GM19328 (cell line): ENCODE data around the gene SPATC1L.

Experiments
- ATAC-seq: cut with Tn5 transposase; IDR thresholded peaks from one replicate; pipeline ENCODE4 v1.9.1; 2021; ENCODE audit warnings: mild to moderate bottlenecking, moderate library complexity; ENCODE audit not compliant: unreplicated experiment

SPATC1L gene

DNA sequence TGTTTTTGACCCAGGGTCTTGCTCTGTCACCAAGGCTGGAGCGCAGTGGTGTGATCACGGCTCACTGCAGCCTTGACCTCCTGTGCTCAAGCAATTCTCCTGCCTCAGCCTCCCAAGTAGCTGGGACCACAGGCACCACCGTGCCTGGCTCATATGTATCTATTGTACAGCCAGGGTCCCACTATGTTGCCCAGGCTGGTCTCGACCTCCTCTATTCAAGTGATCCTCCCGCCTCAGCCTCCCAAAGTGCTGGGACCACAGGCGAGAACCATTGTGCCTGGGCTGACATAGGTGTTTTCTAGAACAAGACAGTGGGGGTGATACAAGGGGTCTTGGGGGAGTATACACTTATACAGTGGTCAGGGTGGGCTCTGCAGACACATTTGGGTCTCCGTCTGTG, 46.4 kb downstream of the SPATC1L start:
- no peak for ATAC-seq

DNA sequence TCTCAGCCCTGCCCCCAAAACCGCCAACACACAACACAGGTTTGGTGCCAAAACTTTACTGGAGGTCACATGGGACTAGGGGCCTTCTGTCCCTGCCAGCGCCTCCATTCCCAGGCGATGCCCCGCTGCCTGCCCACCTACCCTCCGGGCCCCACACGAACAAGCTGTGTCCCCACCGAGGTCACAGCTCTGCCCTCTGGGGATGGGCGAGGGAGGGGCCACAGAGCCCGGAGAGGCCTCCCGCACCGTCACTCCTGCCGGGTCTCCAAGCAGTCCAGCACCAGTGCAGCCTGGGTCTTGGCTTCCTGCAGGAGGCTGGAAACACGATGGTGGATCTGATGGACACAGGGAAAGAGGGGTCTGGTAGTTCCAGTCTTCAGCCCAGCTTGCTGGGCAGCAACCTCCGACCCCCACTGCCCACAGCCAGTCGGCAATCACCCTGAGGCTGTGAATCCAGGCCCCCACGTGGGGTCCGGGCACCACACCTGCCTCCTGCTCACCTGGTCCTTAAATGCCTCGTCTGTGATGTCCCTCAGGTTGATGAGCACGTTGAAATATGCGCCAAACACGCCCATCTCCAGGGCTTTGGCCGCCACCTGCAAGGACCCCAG, 47.4 kb downstream of the SPATC1L start:
- no peak for ATAC-seq

DNA sequence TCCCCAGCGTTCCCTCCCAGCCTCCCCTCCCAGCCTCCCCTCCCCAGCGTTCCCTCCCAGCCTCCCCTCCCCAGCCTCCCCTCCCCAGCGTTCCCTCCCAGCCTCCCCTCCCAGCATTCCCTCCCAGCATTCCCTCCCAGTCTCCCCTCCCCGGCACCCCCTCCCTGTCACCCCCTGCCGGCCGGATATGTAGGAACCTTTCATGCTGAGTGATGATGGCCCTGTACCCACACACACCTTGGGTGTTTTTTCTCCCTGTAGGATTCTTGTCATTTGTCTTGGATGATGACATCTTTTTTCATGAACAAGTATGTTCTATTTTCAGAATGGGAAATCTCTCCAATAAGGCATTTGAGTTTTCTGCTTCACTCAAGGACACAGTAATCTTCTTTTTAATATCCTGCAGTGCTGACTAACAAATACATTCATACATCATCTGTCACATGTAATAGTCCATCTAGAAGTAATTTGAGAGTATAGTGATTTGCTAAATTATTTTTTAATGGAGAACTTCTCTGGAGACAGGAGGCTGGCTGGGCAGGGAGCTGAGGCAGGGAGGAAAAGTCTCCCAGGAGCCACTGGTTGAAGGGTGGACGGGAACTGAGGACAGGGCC, 48.4 kb downstream of the SPATC1L start:
- ATAC-seq: no peak

DNA sequence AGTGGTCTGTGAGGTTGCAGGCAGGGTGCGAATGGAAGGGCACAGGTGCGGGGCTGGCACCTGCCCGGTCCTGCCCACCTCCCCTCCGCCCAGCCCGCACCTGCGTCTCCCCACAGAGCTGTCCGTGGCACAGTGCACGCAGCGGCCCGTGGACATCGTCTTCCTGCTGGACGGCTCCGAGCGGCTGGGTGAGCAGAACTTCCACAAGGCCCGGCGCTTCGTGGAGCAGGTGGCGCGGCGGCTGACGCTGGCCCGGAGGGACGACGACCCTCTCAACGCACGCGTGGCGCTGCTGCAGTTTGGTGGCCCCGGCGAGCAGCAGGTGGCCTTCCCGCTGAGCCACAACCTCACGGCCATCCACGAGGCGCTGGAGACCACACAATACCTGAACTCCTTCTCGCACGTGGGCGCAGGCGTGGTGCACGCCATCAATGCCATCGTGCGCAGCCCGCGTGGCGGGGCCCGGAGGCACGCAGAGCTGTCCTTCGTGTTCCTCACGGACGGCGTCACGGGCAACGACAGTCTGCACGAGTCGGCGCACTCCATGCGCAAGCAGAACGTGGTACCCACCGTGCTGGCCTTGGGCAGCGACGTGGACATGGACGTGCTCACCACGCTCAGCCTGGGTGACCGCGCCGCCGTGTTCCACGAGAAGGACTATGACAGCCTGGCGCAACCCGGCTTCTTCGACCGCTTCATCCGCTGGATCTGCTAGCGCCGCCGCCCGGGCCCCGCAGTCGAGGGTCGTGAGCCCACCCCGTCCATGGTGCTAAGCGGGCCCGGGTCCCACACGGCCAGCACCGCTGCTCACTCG, 52.2 kb downstream of the SPATC1L start:
- ATAC-seq: no peak

DNA sequence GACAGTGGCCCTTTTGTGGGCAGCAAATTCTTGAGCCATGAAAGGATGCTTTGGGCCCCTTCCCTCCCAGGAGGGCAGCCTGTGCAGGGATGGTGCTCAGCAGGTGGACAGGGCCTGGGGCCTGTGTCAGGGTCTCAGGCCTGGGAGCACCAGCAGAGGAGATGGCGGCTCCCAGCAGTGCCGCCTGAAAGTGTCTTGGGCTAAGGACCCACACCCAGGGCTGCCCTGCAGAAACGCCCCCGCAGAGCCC, 52.7 kb downstream of the SPATC1L start:
- ATAC-seq: no peak

DNA sequence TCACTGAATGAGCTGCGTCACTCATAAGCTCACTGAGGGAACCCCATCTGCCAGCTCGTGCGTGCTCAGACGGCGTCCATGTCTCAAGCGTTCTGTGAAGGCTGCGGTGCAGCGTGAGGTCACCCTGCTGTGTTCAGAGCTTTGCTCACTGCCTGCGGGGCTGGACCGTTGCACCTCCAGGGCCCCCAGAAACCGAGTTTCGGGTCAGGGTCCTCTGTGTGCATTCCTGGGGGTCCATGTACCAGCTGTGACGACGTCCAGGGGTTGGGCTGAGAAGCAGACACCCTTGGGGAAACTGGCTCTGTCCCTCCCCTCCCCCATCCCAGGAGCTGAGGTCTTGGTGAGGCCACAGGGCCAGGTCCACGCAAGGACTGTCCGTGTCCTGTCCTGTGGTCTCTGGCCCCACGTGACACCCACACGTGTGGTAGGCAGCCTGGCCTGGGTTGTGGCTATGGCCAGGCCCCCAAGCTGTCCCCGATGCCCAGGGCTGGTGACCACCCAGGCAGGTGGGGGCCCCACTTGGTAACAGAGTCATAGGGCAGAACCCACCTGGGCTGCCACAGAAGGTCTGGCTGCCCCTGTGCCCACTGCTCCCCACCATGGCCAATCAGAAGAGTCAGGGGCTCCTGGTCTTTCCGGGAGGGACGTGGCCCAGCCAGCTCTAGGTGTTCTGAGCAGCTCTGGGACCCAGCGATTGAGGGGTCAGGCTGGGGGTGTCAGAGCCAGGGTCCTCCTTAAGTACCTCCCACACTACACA, 53.2 kb downstream of the SPATC1L start:
- no peak for ATAC-seq

DNA sequence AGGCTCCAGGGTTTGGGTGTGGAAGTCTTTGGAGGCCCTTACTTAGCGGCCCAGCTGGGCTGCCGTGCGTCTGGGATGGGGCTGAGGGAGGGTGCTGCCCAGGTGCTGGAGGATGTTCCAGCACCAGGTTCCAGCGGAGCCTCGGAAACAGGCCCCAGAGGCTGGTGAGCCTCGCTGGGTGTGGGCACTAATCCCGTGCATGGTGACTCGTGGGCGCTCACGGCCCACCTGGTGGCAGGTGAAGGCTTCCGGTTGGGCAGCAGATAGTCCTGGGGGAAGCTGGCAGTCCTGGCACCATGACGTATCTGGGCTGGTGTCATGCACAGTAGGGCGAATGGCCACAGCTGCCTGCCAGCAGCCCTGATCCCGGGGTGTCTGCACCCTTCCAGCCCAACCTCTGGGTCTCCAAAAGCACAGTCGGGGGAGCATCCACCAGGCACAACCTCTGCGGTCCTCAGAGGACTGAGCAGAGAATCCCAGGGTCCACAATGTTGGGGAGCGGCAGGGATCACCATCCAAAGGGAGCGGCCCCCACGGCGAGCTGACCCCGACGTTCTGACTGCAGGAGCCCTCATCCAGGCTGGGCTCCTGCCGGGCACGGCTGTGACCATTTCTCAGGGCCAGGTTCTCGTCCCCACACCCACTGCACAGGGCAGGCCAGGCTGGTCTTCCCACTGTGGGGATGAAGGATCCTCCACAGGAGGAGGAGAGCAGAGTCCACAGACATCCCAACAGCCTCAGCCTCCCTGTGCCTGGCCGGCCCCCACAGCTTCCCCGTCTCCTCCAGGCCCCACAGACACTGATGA, 54.2 kb downstream of the SPATC1L start:
- no peak for ATAC-seq

DNA sequence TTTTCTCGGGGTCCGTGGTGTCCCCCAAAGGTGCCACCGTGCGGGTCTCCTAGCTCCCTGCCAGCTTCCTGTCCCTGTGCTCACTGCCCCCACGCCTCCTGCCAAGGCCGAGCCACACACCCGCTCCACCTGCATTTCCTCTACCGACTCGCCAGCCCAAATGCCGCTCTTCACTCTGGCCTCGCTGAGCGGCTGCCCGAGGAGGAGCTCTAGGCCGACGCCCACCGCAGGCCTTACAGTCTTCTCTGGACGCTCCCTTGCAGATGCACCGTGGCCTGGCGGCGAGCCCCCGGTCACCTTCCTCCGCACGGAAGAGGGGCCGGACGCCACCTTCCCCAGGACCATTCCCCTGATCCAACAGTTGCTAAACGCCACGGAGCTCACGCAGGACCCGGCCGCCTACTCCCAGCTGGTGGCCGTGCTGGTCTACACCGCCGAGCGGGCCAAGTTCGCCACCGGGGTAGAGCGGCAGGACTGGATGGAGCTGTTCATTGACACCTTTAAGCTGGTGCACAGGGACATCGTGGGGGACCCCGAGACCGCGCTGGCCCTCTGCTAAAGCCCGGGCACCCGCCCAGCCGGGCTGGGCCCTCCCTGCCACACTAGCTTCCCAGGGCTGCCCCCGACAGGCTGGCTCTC, 55.2 kb downstream of the SPATC1L start:
- ATAC-seq: no peak

DNA sequence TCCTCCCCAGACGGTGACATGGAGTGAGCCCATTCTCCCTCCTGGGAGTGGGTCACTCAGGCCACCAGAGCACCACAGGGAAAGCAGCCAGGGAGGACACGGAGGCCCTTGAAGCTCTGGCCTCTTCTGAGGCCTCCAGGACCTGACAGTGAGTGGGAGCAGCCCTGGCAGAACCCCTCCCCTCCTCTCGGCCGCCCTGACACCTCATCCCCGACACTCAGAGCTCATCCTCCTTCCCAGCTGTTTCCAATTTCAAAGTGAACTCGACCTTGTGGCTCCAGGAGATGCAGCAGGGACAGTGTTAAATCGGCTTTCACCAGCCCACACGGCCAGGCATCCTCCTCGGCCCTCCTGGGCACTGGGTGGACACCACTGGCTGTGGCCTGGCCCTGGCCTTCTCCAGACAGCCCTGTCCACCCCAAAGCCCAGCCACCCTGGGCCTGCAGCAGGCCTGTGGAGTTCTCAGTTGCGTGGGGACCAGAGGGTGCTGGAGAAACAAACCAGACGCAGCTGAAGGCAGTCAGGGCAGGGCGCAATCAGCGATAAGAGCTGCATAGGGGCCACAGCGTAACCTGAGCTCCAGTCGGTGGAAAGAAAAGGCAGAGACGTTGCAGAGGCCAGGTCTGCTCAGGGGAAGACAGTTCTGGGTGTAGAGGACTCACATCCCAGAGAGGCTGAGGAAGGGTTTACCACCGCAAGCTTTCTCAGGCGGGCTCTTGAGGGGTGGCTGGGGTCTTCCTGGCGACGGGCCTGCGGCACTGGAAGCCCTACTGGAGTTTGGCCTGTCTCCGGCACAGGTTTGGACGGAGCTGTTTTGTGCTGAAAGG, 55.9 kb downstream of the SPATC1L start:
- no peak for ATAC-seq

DNA sequence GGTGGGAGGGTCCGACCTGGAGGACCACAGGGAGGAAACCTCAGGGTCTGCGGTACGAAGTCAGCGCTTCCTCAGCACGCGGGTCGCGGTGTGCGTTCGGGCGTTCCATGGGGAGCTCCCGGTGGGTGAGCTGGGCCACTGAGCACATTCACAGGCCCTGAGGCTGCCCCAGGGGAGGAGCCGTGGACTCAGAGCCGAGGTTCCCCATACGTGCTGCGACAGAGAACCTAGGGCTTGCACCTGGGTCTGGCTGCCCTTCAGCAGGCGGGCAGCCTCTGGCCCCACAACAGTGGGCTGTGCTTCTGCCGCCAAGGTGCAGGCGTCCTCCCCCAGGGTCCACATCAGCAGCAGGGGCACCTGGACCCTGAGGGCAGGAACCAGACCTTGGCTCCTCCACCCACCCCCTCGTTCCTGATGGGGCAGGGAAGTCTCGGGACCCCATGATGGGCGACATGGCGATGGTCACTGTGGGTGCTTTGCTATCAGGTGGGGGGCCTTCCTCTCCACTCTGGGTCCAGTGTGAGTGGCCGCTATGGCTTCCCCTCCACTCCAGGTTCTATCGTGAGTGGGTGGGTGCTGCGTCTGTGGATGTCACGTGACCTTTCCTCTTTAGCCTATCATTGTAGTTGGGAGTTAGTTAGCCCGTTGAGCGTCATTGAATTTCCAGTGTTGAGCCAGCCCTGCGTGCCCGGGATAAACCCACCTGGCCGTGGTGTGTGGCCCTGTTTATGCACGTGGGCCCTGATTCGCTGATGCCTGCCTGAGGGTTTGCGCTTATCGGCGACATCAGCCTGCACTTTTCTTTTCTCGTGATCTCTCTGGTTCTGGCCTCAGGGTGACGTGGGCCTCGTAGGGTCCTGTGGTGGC, 56.8 kb downstream of the SPATC1L start:
- no peak for ATAC-seq

DNA sequence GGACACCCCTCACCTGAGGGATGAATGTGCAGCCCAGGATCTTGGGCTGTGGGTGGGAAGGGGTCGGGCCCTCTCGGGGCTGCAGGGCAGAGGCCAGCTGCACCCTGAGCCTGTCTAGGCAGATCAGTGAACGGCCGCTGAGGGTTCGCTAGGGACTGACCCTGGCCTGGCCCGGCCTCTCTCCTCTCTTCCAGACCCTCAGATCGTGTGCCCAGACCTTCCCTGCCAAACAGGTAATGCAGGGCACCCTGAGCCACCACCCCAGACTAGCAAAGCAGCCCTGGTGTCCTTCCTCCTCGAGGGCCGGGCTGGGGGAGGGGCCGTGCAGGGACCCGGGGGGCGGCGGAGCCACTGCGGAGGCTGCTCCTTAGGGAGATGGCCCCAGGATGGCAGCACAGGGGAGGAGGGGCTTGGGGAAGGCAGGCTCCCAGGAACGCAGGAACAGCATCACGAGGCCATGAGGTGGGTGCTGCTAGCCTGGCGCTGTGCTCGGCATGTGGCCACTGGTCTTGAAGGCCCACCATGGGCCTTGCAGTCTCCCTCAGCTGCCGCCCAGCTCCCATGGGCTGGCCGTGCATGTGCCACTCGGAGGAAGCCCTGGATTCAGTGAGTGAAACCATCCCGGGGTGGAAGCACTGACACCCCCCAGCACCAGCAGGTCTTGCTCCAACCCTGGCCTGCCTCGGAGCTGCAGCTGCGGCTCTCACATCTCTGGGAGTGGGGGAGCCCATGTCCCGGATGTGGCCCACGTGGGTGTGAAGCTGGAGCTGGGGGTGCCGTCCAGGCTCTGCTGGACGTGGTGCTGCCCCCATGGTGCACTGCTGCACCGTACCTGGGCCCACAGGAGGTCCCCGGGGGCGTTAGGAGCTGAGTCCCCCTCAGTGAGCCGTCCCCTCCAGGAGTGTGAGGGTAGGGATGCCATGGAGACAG, 57.7 kb downstream of the SPATC1L start:
- ATAC-seq: no peak

DNA sequence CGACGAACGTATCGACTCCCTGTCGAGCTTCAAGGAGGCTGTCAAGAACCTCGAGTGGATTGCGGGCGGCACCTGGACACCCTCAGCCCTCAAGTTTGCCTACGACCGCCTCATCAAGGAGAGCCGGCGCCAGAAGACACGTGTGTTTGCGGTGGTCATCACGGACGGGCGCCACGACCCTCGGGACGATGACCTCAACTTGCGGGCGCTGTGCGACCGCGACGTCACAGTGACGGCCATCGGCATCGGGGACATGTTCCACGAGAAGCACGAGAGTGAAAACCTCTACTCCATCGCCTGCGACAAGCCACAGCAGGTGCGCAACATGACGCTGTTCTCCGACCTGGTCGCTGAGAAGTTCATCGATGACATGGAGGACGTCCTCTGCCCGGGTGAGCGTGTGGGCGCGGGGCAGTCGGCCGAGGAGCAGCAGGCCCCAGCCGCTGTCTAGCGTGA, 58.4 kb downstream of the SPATC1L start:
- no peak for ATAC-seq

DNA sequence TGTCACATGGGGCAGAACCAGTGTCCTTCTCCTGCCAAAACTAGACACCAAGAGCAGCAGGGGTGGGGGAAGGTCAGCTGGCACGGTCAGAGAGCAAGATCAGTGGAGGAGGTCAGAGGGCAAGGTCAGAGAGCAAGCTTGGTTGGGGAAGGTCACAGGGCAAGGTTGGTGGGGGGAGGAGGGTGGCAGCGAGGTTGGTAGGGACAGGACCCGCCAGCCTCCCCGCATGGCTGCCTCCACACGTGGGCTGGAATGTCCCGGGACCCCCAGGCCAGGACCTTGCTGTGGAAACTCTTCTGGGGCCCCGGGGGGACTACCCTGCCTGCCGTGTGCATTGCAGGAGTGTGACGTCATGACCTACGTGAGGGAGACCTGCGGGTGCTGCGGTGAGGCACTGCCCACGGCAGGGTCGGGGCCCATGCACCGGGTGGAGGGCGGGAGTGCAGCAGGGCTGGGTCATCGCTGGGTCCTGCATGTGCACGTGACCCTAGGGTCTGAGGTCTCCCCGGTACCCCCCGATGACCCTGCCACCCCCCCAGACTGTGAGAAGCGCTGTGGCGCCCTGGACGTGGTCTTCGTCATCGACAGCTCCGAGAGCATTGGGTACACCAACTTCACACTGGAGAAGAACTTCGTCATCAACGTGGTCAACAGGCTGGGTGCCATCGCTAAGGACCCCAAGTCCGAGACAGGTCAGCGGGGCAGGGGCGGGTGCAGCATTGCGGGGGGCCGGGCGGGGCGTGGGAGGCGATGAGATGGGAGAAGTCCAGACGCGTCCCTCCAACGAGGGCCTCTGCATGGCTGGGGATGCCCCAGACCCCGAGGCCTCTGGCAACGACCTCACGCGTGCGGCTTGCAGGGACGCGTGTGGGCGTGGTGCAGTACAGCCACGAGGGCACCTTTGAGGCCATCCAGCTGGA, 59.1 kb downstream of the SPATC1L start:
- no peak for ATAC-seq

DNA sequence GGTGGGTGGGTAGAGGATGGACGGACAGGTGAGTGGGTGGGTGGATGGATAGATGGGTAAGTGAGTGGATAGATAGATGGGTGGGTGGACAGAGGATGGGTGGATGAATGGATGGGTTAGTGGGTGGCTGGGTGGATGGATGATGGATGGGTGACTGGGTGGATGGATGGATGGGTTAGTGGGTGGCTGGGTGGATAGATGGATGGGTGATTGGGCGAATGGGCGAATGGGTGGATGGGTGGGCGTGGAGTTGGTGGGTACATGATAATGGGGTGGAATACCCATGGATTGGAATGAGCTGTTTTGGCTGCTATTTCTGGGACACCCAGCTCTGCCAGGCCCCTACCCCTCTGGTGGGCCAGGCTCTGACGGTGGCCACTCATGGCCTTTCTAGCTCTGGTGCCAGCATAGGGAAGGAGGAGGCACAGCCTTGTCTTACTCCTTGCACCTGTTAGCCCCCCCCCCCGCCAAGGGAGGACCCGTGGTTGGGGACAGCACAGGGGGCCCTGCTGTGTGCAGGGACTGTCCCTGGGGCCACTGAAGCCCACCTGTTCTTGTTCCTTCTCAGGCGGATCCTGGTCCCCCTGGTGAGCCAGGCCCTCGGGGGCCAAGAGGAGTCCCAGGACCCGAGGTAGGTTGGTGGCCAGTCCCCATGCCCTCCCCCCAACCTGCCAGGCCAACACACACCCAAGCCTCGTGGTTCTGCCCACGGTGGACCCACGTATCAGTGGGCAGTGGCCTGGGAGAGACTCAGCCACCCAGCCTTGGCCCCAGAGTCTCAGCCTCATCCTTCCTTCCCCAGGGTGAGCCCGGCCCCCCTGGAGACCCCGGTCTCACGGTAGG, 60.0 kb downstream of the SPATC1L start:
- ATAC-seq: no peak
